Spleen (tissue), 7 donors: ENCODE results near the gene MBTPS1.

ENCODE experiments used
- CTCF ChIP-seq, 11 experiments: fragments of 200-600 bp in 7 of 11; fragments of 450-650 bp in 4 of 11; sonication (generic) in 4 of 11; IDR thresholded peaks in 8 of 11; conservative IDR thresholded peaks in 3 of 11; 1 replicate in 7 of 11; 2 replicates in 4 of 11; pipeline versions ENCODE4 v1.4.0 to v1.8.0; 2016 to 2021; ENCODE audit warnings: antibody characterized with exemption in 11 of 11, inconsistent platforms in 4 of 11, mild to moderate bottlenecking in 1 of 11
- POLR2AphosphoS5 ChIP-seq, 3 donors: sonication (generic); formaldehyde crosslinking; IDR thresholded peaks; one replicate each; pipeline ENCODE4 v1.5.1; 2017; ENCODE audit warnings: antibody characterized with exemption in 3 of 3
- donor health status: DM: no; HTN: no; CAD: no; lungs with moderate emphysema.
- donor health status: DM: no; HTN: no; CAD: no.
- donor health status: DM: no; HTN: no; CAD: no.

GRCh38 chr16:84156342-84156784, 39.6 kb upstream of the MBTPS1 start:
- no peak for TF ChIP-seq CTCF (IDR thresholded peaks at IDR 0.05 in 8 of 11, conservative IDR thresholded peaks at IDR 0.05 in 3 of 11)
- TF ChIP-seq POLR2AphosphoS5 (IDR thresholded peaks at IDR 0.05): no peak
